ENCODE data around the gene GYS1. TPM values are rescaled to one million over a fixed set of nuclear protein-coding genes. Genes with fewer than 3 reads are reported as not detected.
A peak's percentile ranks its signal among the peaks of the same experiment; 100 is the strongest.
"Not testable (repeated sequence)": the region's sequence is repeated elsewhere in the genome, so short reads cannot be mapped to it uniquely, and the experiment has no call there.

Gene GYS1
- total RNA-seq (10 to 100 TPM; 21.6 to 24.2 TPM), total RNA-seq (22.2 to 34.4 reads per million in 2 donors)

DNA sequence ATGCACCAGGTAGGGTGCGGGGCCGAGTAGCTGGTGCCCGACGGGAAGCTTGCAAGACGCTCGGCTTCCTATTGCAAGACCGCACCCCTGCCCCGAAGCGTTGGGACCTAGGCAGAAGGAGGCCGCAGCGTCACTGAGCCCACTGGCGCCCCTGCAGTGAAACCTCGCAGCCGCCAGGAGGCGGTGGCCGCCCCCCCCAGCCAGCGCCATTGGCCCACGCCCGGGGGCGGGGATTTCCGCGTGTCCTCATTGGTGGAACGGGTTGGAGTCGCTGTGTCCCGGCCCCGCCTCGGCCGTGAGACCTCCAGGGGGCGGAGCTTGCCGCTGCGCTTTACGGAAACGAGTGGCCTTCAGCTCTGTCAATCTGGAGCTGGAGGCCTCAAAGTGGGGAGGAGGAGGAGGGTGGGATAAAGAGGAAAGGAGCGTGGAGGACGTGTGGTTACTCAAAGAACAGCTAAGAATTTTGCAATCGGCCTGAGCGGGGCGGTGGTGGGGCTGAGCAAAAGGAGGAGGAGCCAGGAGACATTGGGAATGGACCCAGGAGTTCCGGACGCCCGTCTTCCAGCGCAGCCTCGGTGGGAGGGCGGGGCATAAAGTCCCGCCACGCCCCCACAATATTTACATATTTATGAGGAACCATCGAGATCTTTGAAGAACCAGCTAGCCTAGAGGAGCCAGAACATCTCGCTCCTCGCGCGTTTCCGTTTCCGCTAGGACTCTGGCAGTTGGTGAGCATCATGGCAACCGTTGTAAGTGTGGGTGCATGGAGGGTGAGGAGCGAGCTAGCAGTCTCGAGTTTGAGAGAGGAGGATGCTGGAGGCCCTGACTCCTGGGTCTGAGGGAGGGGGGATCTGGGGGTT, at the start of gene GYS1, which contains the start of gene RUVBL2:
GYS1 (minus strand) TSS at position 135 of the 860 bp plus-strand sequence. CDS start 197 bp downstream, outside the sequence.
RUVBL2 (plus strand) TSS at position 713 of the 860 bp plus-strand sequence; CDS start at position 738, 25 bp downstream.
- Mint-ChIP-seq H3K27me3 (no peaks in the 10 kb centered on the region), H3K27ac (peak within 1 kb of the TSS; percentile 96), H3K4me1 (peaks cover 41% of the 10 kb centered on the region), H3K4me3 (peak within 1 kb of the TSS; percentile 98), H3K36me3 (ENCODE audit: low read depth) (peaks cover 4% of the 10 kb centered on the region)
- peak; percentile 93 for ATAC-seq
- DNase-seq = peak; percentile 99
- no peaks in the 10 kb centered on the region for H3K9me3 ChIP-seq (ENCODE audit: control insufficient read depth, low read length, poor library complexity, severe bottlenecking)

DNA sequence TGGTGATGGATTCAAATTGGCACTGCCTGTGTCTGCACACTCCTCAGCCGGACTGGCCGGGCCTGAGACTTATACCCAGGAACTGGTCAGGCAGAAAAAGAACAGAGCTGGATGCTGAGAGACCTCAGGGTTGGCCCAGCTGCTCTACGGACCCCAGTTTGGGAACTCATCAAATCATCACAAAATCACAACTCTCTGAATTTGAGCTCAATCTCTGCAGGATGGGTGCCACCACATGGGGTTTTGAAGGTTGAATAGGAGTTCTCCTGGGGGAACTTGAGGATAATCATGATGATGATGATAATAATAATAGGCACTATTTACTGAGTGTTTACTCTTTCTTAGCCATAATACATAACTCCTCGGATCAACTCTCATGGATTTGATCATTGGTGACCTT, 49.6 kb upstream of the GYS1 start:
- not testable (repeated sequence) for H3K9me3 ChIP-seq (ENCODE audit: control insufficient read depth, low read length, poor library complexity, severe bottlenecking); DNase-seq; H3K27me3 Mint-ChIP-seq; ATAC-seq; H3K4me1 Mint-ChIP-seq; H3K4me3 Mint-ChIP-seq; H3K27ac Mint-ChIP-seq; H3K36me3 Mint-ChIP-seq (ENCODE audit: low read depth)

DNA sequence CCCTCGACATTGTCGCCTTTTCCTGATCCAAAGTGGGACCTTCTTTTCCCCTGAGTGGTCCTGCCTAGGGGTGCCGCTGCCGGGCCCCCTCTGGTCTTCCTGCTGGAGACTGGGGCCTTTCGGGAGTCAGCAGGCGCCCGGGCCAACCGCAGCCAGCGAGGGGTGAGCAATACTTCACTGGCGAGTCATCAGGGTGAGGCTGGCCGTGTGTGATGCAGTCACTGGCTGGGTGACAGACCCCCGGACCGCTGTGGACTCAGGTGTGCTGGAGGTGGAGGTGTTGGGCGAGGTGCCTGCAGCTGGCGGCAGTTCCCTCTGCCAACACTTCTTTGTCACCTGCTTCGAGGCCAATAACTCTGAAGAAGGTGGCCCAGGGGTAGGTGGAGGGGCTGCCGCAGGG, 49.1 kb upstream of the GYS1 start:
- H3K4me1 Mint-ChIP-seq = no peaks in the 10 kb centered on the region
- H3K27me3 Mint-ChIP-seq = no peaks in the 10 kb centered on the region
- no peaks in the 10 kb centered on the region for H3K9me3 ChIP-seq (ENCODE audit: control insufficient read depth, low read length, poor library complexity, severe bottlenecking)
- ATAC-seq (no peak), DNase-seq (no peak)
- no peaks in the 10 kb centered on the region for H3K36me3 Mint-ChIP-seq (ENCODE audit: low read depth)
- H3K4me3 Mint-ChIP-seq = no peak overlapping the region
- no peak overlapping the region for H3K27ac Mint-ChIP-seq

DNA sequence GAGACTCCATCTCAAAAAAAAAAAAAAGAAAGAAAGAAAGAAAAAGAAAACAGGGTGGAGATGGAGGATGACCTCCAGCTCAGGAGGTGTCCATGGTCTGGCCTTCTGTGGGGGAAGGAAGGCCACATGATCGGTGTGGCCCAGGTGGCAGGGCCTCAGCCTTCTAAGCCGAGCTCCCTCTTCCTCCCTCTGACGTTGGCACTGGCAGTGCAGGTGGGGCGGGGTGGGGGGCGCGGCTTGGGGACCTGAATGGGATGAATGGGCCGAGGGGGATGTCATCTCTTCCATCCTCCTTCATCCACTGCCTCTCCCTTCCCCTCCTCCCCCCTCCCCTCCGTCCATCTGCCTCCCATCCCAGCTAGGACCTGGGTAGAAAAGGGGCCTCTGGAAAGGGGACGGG, 46.6 kb upstream of the GYS1 start:
- not testable (repeated sequence) for H3K27ac Mint-ChIP-seq; H3K36me3 Mint-ChIP-seq (ENCODE audit: low read depth); H3K27me3 Mint-ChIP-seq; H3K9me3 ChIP-seq (ENCODE audit: control insufficient read depth, low read length, poor library complexity, severe bottlenecking); H3K4me3 Mint-ChIP-seq; ATAC-seq; DNase-seq; H3K4me1 Mint-ChIP-seq

DNA sequence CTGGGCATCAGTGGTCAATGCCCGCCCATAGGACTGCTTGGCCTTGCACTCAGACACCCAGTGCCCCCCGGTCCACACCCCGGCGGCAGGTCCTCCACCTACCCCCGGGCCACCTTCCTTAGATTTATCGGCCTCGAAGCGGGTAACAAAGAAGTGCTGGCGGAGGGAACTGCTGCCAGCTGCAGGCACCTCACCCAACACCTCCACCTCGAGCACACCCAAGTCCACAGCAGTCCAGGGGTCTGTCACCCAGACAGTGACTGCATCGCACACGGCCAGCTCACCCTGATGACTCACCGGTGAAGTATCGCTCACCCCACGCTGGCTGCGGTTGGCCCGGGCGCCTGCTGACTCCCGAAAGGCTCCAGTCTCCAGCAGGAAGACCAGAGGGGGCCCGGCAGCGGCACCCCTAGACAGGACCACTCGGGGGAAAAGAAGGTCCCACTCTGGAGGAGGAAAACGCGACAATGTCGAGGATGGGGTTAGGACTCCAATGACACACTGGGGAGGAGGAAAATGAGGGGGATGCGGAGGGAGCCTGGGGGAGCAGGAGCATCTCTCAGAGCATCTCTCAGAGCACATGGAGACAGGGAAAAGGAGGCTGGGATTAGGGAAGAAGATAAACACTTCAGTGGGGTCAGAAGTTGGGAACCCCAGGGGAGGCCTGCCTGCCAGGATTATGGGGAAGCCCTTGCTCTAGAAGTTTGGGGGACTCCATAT, 45.6 kb upstream of the GYS1 start:
- not testable (repeated sequence) for H3K27ac Mint-ChIP-seq; H3K4me3 Mint-ChIP-seq; H3K4me1 Mint-ChIP-seq; H3K36me3 Mint-ChIP-seq (ENCODE audit: low read depth); H3K27me3 Mint-ChIP-seq; H3K9me3 ChIP-seq (ENCODE audit: control insufficient read depth, low read length, poor library complexity, severe bottlenecking); ATAC-seq; DNase-seq

DNA sequence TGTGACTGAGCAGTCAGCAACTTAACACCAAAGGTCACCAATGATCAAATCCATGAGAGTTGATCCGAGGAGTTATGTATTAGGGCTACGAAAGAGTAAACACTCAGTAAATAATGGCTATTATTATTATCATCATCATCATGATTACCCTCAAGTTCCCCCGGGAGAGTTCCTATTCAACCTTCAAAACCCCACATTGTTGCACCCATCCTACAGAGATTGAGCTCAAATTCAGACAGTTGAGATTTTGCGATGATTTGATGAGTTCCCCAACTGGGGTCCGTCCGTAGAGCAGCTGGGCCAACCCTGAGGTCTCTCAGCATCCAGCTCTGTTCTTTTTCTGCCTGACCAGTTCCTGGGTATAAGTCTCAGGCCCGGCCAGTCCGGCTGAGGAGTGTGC, 45.0 kb upstream of the GYS1 start:
- not testable (repeated sequence) for H3K9me3 ChIP-seq (ENCODE audit: control insufficient read depth, low read length, poor library complexity, severe bottlenecking); DNase-seq; H3K4me1 Mint-ChIP-seq; ATAC-seq; H3K36me3 Mint-ChIP-seq (ENCODE audit: low read depth); H3K27me3 Mint-ChIP-seq; H3K4me3 Mint-ChIP-seq; H3K27ac Mint-ChIP-seq

DNA sequence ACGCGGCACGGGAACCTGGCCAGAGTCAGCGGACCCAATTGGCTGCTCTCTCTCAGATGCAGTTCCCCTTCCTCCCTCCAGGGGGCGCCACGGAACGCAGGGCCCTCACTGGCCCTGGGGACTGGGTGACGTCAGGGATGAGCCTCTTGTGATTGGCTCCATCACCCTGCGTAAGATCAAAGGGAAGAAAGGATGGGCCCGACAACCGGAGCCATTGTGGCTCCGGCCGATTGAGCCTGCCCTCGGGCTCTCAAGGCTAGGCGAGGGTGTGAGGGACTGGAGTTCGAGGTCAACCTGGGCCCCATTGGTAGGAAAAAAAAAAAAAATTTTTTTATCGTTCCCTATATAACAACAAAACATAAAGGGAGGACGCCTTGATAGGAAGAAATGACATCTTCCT, 43.7 kb upstream of the GYS1 start, which contains the start of gene CGB1:
CGB1 (minus strand) TSS at position 81 of the 400 bp plus-strand sequence. CDS start 184 bp downstream, outside the sequence.
- H3K4me3 Mint-ChIP-seq; H3K27ac Mint-ChIP-seq; H3K4me1 Mint-ChIP-seq; H3K9me3 ChIP-seq (ENCODE audit: control insufficient read depth, low read length, poor library complexity, severe bottlenecking); H3K36me3 Mint-ChIP-seq (ENCODE audit: low read depth); DNase-seq; H3K27me3 Mint-ChIP-seq; ATAC-seq: not testable (repeated sequence)

DNA sequence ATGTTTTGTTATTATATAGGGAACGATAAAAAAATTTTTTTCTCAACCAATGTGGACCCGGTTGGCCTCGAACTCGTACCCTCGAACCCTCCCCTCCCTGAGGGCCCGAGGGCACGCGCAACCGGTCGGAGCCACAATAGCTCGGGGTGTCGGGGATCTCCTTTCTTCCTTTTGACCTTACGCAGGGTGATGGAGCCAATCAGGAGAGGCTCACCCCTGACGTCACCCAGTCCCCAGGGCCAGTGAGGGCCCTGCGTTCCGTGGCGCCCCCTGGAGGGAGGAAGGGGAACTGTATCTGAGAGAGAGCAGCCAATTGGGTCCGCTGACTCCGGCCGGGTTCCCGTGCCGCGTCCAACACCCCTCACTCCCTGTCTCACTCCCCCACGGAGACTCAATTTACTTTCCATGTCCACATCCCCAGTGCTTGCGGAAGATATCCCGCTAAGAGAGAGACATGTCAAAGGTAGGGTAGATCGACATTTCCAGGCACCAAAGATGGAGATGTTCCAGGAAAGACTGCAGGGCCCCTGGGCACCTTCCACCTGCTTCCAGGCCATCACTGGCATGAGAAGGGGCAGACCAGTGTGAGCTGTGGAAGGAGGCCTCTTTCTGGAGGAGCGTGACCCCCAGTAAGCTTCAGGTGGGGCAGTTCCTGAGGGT, 38.7 kb upstream of the GYS1 start, which contains the start of gene CGB2:
CGB2 (plus strand) TSS at position 249 of the 660 bp plus-strand sequence; CDS start at position 455, 206 bp downstream.
- peak in 2 of 3 donors; percentile 28 to 31 for DNase-seq
- Mint-ChIP-seq H3K27ac (peak within 1 kb of the TSS; percentile 75), H3K27me3 (peaks cover 12% of the 10 kb centered on the region), H3K4me3 (peak within 1 kb of the TSS; percentile 58)
- not testable (repeated sequence) for H3K4me1 Mint-ChIP-seq; H3K9me3 ChIP-seq (ENCODE audit: control insufficient read depth, low read length, poor library complexity, severe bottlenecking); H3K36me3 Mint-ChIP-seq (ENCODE audit: low read depth)
- peak; percentile 79 for ATAC-seq

DNA sequence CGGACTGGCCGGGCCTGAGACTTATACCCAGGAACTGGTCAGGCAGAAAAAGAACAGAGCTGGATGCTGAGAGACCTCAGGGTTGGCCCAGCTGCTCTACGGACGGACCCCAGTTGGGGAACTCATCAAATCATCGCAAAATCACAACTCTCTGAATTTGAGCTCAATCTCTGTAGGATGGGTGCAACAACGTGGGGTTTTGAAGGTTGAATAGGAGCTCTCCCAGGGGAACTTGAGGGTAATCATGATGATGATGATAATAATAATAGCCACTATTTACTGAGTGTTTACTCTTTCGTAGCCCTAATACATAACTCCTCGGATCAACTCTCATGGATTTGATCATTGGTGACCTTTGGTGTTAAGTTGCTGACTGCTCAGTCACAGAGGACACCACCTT, 37.2 kb upstream of the GYS1 start:
- not testable (repeated sequence) for H3K4me3 Mint-ChIP-seq; H3K9me3 ChIP-seq (ENCODE audit: control insufficient read depth, low read length, poor library complexity, severe bottlenecking); ATAC-seq; H3K27ac Mint-ChIP-seq; DNase-seq; H3K36me3 Mint-ChIP-seq (ENCODE audit: low read depth); H3K4me1 Mint-ChIP-seq
- peaks cover 12% of the 10 kb centered on the region for H3K27me3 Mint-ChIP-seq

DNA sequence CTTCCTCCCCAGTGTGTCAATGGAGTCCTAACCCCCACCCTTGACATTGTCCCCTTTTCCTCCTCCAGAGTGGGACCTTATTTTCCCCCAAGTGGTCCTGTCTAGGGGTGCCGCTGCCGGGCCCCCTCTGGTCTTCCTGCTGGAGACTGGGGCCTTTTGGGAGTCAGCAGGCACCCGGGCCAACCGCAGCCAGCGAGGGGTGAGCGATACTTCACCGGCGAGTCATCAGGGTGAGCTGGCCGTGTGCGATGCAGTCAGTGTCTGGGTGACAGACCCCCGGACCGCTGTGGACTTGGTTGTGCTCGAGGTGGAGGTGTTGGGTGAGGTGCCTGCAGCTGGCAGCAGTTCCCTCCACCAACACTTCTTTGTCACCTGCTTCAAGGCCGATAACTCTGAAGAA, 36.6 kb upstream of the GYS1 start:
- not testable (repeated sequence) for H3K36me3 Mint-ChIP-seq (ENCODE audit: low read depth); H3K4me1 Mint-ChIP-seq; DNase-seq; H3K9me3 ChIP-seq (ENCODE audit: control insufficient read depth, low read length, poor library complexity, severe bottlenecking); ATAC-seq; H3K4me3 Mint-ChIP-seq; H3K27ac Mint-ChIP-seq
- peaks cover 12% of the 10 kb centered on the region for H3K27me3 Mint-ChIP-seq

DNA sequence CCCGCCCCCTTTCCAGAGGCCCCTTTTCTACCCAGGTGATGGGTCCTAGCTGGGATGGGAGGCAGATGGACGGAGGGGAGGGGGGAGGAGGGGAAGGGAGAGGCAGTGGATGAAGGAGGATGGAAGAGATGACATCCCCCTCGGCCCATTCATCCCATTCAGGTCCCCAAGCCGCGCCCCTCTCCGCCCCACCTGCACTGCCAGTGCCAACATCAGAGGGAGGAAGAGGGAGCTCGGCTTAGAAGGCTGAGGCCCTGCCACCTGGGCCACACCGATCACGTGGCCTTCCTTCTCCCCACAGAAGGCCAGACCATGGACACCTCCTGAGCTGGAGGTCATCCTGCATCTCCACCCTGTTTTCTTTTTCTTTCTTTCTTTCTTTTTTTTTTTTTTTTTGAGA, 35.6 kb upstream of the GYS1 start:
- not testable (repeated sequence) for H3K4me3 Mint-ChIP-seq; H3K27ac Mint-ChIP-seq; DNase-seq; H3K4me1 Mint-ChIP-seq; ATAC-seq; H3K36me3 Mint-ChIP-seq (ENCODE audit: low read depth); H3K9me3 ChIP-seq (ENCODE audit: control insufficient read depth, low read length, poor library complexity, severe bottlenecking)
- peaks cover 12% of the 10 kb centered on the region for H3K27me3 Mint-ChIP-seq

DNA sequence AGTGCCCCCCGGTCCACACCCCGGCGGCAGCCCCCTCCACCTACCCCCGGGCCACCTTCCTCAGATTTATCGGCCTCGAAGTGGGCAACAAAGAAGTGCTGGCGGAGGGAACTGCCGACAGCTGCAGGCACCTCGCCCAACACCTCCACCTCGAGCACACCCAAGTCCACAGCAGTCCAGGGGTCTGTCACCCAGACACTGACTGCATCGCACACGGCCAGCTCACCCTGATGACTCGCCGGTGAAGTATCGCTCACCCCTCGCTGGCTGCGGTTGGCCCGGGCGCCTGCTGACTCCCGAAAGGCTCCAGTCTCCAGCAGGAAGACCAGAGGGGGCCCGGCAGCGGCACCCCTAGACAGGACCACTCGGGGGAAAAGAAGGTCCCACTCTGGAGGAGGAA, 32.5 kb upstream of the GYS1 start:
- peaks cover 13% of the 10 kb centered on the region for H3K27me3 Mint-ChIP-seq
- H3K27ac Mint-ChIP-seq; H3K4me1 Mint-ChIP-seq; DNase-seq; H3K36me3 Mint-ChIP-seq (ENCODE audit: low read depth); H3K4me3 Mint-ChIP-seq; ATAC-seq; H3K9me3 ChIP-seq (ENCODE audit: control insufficient read depth, low read length, poor library complexity, severe bottlenecking): not testable (repeated sequence)

DNA sequence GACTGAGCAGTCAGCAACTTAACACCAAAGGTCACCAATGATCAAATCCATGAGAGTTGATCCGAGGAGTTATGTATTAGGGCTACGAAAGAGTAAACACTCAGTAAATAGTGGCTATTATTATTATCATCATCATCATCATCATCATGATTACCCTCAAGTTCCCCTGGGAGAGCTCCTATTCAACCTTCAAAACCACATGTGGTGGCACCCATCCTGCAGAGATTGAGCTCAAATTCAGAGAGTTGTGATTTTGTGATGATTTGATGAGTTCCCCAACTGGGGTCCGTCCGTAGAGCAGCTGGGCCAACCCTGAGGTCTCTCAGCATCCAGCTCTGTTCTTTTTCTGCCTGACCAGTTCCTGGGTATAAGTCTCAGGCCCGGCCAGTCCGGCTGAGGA, 32.0 kb upstream of the GYS1 start:
- DNase-seq; H3K4me3 Mint-ChIP-seq; H3K9me3 ChIP-seq (ENCODE audit: control insufficient read depth, low read length, poor library complexity, severe bottlenecking); H3K36me3 Mint-ChIP-seq (ENCODE audit: low read depth); H3K27ac Mint-ChIP-seq; ATAC-seq: not testable (repeated sequence)
- Mint-ChIP-seq H3K27me3 (peaks cover 13% of the 10 kb centered on the region), H3K4me1 (peaks cover 12% of the 10 kb centered on the region)

Measured in T-helper 17 cell (primary cell).